Astrocyte of the spinal cord (primary cell): ENCODE data around the gene LEF1.
A peak's percentile ranks its signal among the peaks of the same experiment; 100 is the strongest.

ENCODE experiments used
- DNase-seq: peaks from one replicate; pipeline ENCODE4 v3.0.0; 2011; ENCODE audit warnings: low read depth, low spot score
- H3K4me3 ChIP-seq: 2 replicates; pipeline ENCODE4 v1.5.1; 2011; ENCODE audit warnings: low read depth, mild to moderate bottlenecking, low read length, moderate library complexity
- CTCF ChIP-seq: IDR thresholded peaks from 2 replicates; pipeline ENCODE4 v1.5.1; 2012; ENCODE audit warnings: low read depth, mild to moderate bottlenecking, low read length, inconsistent platforms
- in situ Hi-C: cut with HindIII; loops from 2 replicates; pipeline ENCODE4 v1.10.0; 2017; ENCODE audit warnings: low sequenced_read_pairs

LEF1 gene

GRCh38 chr4:108033348-108033747, 135.4 kb downstream of the LEF1 start:
- no peak overlapping the region for H3K4me3 ChIP-seq
- DNase-seq, result no peak
- no peak for TF ChIP-seq CTCF
- in situ Hi-C loops, result no loop called here

GRCh38 chr4:108031427-108032083, 137.2 kb downstream of the LEF1 start:
- no peak for TF ChIP-seq CTCF
- DNase-seq, result no peak
- H3K4me3 ChIP-seq, result no peak overlapping the region
- in situ Hi-C loops, result no loop called here

GRCh38 chr4:108030332-108030731, 138.4 kb downstream of the LEF1 start:
- TF ChIP-seq CTCF, result peak; percentile 66
- no peak overlapping the region for H3K4me3 ChIP-seq
- peak; percentile 76 for DNase-seq
- in situ Hi-C loops, result no loop called here

- H3K4me3 ChIP-seq, result no peak overlapping the region
- in situ Hi-C loops, result no loop called here
- TF ChIP-seq CTCF, result no peak
- no peak for DNase-seq
These were observed 139.0 kb downstream of the LEF1 start for GRCh38 chr4:108029731-108030130.

GRCh38 chr4:108029016-108029720, 139.6 kb downstream of the LEF1 start:
- H3K4me3 ChIP-seq, result no peak overlapping the region
- in situ Hi-C loops, result no loop called here
- DNase-seq, result no peak
- no peak for TF ChIP-seq CTCF

GRCh38 chr4:108024878-108025165, 143.9 kb downstream of the LEF1 start:
- TF ChIP-seq CTCF, result no peak
- in situ Hi-C loops, result no loop called here
- no peak overlapping the region for H3K4me3 ChIP-seq
- DNase-seq, result no peak
